ENCODE results near the gene GRK5. TPM values are rescaled to one million over a fixed set of nuclear protein-coding genes. Genes with fewer than 3 reads are reported as not detected.

GRK5 gene
- total and polyA plus RNA-seq, 7 donors = 7.9 to 32.4 (median 19.8) TPM

GRCh38 chr10:119302591-119303253, 95.4 kb downstream of the GRK5 start:
- Histone ChIP-seq H3K36me3 (no peaks in the 10 kb centered on the region), H3K4me1 (peaks cover 0 to 93% (median 82%) of the 10 kb centered on the region in 4 donors), H3K4me3 (no peak overlapping the region), H3K27ac (peak overlapping the region; percentile 66 to 92 (median 76)), H3K9me3 (no peaks in the 10 kb centered on the region), H3K27me3 (no peaks in the 10 kb centered on the region)
- intact Hi-C loops (cut with DNase I) = loop anchor here (5.0 kb wide), 1 partner anchor 50 kb away; no protein-coding TSS in a partner anchor
- WGBS, 2 donors = 56 to 83% methylated on average over 12 of the region's 12 CpGs
- no peak for DNase-seq
- no peak for TF ChIP-seq POLR2A (IDR thresholded peaks at IDR 0.05)
- no peak for TF ChIP-seq POLR2AphosphoS5 (IDR thresholded peaks at IDR 0.05)
- no peak for TF ChIP-seq EP300 (IDR thresholded peaks at IDR 0.05)
- TF ChIP-seq CTCF (IDR thresholded peaks at IDR 0.05) = no peak

GRCh38 chr10:119303886-119304285, 96.5 kb downstream of the GRK5 start:
- TF ChIP-seq POLR2AphosphoS5 (IDR thresholded peaks at IDR 0.05) = no peak
- TF ChIP-seq EP300 (IDR thresholded peaks at IDR 0.05) = no peak
- TF ChIP-seq POLR2A (IDR thresholded peaks at IDR 0.05) = no peak
- no peak for TF ChIP-seq CTCF (IDR thresholded peaks at IDR 0.05)
- WGBS, 2 donors = 91 to 94% methylated on average over 3 of the region's 3 CpGs
- no peaks in the 10 kb centered on the region for H3K36me3 ChIP-seq
- peaks cover 0 to 96% (median 84%) of the 10 kb centered on the region in 4 donors for H3K4me1 ChIP-seq
- H3K27ac ChIP-seq = peak overlapping the region in 3 of 4 donors; percentile 73 to 92 (median 79)
- H3K27me3 ChIP-seq = no peaks in the 10 kb centered on the region
- no peak for DNase-seq
- intact Hi-C loops (cut with DNase I) = loop anchor here (5.0 kb wide), 1 partner anchor 52 kb away; no protein-coding TSS in a partner anchor
- H3K9me3 ChIP-seq = no peaks in the 10 kb centered on the region
- H3K4me3 ChIP-seq = no peak overlapping the region

- 82 to 84% methylated on average over 8 of the region's 8 CpGs for WGBS, 2 donors
- Histone ChIP-seq H3K36me3 (no peaks in the 10 kb centered on the region), H3K27ac (peak overlapping the region in 3 of 4 donors; percentile 79 to 92 (median 79)), H3K4me1 (peaks cover 0 to 96% (median 81%) of the 10 kb centered on the region in 4 donors), H3K9me3 (no peaks in the 10 kb centered on the region), H3K27me3 (no peaks in the 10 kb centered on the region), H3K4me3 (no peak overlapping the region)
- TF ChIP-seq POLR2AphosphoS5 (IDR thresholded peaks at IDR 0.05) (no peak), EP300 (IDR thresholded peaks at IDR 0.05) (no peak), CTCF (IDR thresholded peaks at IDR 0.05) (no peak), POLR2A (IDR thresholded peaks at IDR 0.05) (no peak)
- DNase-seq = no peak
- intact Hi-C loops (cut with DNase I) = loop anchor here (5.0 kb wide), 1 partner anchor 52 kb away; no protein-coding TSS in a partner anchor
Measured at GRCh38 chr10:119304541-119304940, 97.2 kb downstream of the GRK5 start.

GRCh38 chr10:119305860-119306513, 98.6 kb downstream of the GRK5 start:
- peaks cover 0 to 91% (median 71%) of the 10 kb centered on the region in 4 donors for H3K4me1 ChIP-seq

More at GRCh38 chr10:119305860-119306513, 98.6 kb downstream of the GRK5 start:
- Histone ChIP-seq H3K27ac (peak overlapping the region; percentile 73 to 92 (median 79)), H3K4me3 (no peak overlapping the region), H3K36me3 (no peaks in the 10 kb centered on the region), H3K9me3 (no peaks in the 10 kb centered on the region), H3K27me3 (no peaks in the 10 kb centered on the region)
- intact Hi-C loops (cut with DNase I) = loop anchor here (2.0 to 5.0 kb wide), 2 partner anchors 99 to 106 kb away; partner anchors contain the start of gene GRK5
- WGBS, 2 donors = 38 to 56% methylated on average over 11 of the region's 11 CpGs
- peak; percentile 95 for DNase-seq
- peak; percentile 58 to 90 (median 74) for TF ChIP-seq POLR2AphosphoS5 (IDR thresholded peaks at IDR 0.05)
- peak in 1 of 4 donors; percentile 81 for TF ChIP-seq EP300 (IDR thresholded peaks at IDR 0.05)
- TF ChIP-seq POLR2A (IDR thresholded peaks at IDR 0.05) = no peak
- no peak for TF ChIP-seq CTCF (IDR thresholded peaks at IDR 0.05)

Data from sigmoid colon (tissue), 7 donors.